GM18858 (cell line): Measurements from ENCODE around the gene EEF1G.
"Not testable (repeated sequence)": the region's sequence is repeated elsewhere in the genome, so short reads cannot be mapped to it uniquely, and the experiment has no call there.

ENCODE experiments used
- ATAC-seq: cut with Tn5 transposase; IDR thresholded peaks from one replicate; pipeline ENCODE4 v1.9.1; 2021; ENCODE audit not compliant: unreplicated experiment

EEF1G gene

DNA sequence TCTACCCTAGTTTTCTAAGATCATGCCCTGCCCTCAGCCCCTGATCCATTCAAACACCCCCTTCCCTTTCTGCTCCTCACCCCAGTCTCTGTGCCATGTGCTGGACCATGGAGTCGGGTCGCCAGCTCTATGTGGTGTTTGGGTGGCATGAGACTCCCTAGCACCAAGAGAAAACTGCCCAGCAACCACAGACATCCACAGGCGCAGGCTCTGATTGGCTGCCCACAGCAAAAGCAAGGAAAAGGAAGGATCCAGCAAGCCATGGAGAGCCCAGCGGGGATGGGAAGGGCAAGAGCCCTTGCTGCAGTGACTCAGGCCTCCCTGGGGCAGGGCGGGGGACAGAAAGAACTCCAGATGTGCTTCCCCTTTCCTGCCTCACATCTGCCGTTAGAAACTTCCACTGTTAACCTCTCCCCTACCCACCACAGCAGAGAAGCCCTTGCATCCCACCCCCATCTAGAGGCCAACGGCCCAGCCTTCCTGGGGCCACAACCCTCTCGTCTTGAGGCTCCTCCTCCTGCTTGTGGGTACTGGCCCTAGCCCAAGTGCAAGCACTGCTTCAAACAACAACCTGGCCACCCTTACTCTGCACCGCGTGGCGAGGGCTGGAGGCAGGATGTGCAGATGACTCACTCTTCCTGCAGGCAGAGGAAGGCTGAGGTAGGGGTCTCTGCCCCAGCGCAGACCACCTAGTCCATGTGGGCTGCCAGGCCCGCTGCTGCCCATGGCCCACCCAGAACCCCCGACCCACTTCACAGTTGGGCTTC, 17.4 kb downstream of the EEF1G start:
- peak; percentile 27 for ATAC-seq

DNA sequence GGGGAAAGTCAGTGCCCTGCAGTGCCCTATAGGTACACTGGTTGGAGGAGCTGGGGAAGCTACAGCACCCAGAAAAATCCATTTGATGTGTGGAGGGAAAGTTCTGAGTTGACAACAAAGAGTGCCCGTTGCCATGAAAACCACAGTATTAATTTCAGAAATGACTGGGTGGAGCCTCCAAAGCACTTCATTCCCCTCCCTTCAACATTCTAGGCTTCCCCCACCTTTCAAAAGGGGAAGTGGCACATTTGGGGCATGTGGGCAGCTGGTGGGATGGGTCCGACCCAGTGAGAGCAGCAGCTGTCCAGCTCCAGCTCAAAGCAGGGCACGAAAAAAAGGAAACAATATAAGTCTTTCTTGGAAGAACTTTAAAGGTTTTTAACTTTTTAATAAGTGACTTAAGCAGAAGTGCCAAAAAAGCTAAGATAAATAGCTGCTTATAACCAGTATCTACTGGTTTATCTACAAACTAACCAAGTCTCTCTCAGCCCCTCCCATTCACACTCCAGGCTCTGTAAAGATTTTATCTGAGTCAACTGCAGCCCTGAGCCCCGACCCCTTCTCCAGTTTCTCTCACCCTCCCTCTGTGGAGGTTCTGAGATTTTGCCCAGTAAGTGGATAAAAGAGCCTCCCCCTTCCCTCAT, 18.1 kb downstream of the EEF1G start:
- ATAC-seq, result no peak

DNA sequence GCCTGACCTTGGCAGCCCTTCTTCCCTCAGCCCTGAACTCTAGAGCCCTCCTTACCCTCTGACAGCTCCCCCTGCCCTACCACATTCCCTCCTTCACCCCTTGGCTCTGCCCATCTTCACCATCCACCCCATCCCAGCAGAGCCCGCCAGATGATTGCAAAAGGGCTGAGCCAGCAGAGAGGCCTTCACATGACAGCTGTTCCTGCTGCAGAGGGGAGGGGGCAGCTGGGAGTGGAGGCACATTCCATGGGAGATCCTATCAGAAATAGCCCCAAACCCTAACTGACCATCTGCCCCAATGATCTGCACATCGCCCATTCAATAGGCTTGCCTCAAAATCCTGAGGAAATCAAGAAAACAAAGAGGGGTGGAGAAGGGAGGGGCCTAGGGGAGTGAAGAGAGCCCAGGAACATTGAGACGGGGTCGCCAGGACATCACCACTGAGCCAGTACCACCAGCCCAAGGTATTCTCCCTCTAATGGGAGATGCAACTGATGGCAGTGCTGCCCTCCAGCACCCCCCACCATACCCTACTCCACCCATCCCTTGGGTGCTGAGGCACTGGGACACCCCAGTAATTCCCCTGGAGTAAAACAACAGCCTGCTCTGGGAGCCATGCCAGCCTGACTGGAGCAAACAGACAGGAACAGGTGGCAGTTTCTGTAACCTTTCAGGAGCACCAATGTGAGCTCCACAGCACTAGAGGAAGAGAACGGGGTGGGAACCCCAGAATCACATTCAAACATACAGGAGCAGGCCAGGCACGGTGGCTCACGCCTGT, 19.1 kb downstream of the EEF1G start:
- ATAC-seq, result no peak

DNA sequence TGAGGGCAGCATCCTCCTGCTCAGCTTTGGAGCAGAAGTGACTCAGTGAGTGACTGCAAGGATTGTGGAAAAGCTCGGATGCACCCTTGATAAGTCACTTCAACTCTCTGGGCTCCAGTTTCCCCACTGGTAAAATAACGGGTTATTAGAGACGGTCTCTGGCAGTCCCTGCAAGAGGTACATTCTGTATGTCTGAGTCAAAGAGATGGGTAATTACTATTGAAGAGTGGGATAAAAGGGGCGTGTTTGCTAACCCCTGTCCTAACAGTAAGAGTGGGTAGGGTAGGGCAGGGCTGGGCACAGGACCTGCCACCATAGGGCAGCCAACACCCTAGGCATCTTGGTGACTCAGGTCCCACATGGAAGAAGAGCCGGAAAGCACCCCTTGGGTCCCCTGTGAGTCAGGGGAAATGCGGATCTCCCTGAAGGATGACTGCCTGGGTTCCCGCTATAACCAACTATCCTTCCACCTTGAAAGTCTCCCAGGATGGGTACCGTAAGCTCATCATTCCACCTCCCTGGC, 19.8 kb downstream of the EEF1G start:
- ATAC-seq, result no peak

DNA sequence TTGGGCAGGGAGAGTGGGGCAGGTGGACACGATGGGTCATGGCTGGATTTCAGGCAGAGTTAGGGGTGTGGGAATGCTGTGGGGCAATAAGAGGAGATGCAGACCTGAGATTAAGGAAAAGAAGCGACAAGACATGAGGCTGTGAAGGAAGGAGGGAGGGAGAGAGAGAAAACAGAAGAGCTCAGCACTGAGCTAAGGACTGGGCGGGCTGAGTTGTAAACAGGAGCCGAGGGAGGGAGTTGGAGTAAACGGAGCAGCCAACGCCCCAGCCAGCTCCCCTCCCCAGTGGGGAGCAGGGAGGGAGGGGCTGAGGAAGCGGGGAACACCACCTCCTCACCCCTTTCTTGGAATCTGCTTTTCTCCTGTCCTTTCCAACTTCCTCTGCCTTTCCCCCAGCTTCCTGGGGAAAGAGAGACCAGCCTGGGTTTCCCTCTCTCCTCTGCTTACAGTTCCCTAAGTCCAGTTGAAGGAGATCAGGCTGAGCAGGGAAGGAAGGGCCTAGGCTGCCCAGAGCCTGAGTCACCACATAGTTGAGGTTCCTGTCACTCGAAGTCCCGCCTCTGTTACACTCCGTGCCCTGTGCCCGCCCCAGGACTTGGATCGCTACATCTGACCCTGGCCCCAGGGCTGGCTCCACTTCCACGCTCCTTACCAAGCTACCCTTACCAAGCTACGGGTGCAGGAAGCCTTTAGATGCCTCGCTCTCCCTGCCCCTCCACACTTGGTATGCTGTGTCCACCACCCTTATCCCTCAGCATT, 20.4 kb downstream of the EEF1G start:
- no peak for ATAC-seq

DNA sequence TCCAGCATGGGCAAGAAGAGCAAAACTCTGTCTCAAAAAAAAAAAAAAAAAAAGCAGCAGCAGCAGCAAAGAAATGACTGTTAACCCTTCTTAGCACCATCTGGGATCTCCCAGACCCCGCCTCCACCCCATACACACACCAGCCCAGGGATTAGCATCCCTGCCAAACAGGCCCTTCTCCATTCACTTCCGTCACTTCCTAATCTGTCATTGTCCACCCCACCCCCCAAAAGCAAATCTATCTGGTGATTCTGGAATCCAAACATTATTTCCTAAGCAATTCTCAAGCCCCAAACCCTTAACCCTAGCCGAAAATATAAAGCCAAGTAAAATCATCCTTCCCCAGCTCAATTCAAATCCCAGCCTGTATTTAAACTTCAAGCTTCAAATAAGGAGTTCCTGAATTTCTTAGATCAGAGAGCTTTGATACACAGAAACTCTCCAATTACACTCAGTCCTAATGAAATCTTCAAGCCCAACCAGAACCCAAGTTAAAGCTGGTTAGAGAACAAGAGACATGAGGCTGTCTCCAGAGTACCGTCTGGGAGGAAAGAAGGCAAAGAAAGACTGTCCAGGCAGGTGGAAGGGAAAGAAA, 21.1 kb downstream of the EEF1G start:
- ATAC-seq, result no peak

DNA sequence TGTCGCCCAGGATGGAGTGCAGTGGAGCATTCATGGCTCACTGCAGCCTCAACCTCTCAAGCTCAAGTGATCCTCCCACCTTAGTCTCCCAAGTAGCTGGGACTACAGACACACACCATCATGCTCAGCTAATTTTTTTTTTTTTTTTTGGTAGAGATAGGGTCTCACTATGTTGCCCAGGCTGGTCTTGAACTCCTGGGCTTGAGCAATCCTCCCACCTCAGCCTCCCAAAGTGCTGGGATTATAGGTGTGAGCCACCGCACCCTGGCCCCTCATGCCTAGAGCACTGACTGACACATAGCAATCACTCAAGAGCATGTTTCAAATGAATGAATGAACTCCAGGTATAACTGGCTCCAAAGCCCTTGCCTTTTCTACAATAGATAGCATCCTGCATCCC, 23.2 kb downstream of the EEF1G start:
- ATAC-seq, result not testable (repeated sequence)

DNA sequence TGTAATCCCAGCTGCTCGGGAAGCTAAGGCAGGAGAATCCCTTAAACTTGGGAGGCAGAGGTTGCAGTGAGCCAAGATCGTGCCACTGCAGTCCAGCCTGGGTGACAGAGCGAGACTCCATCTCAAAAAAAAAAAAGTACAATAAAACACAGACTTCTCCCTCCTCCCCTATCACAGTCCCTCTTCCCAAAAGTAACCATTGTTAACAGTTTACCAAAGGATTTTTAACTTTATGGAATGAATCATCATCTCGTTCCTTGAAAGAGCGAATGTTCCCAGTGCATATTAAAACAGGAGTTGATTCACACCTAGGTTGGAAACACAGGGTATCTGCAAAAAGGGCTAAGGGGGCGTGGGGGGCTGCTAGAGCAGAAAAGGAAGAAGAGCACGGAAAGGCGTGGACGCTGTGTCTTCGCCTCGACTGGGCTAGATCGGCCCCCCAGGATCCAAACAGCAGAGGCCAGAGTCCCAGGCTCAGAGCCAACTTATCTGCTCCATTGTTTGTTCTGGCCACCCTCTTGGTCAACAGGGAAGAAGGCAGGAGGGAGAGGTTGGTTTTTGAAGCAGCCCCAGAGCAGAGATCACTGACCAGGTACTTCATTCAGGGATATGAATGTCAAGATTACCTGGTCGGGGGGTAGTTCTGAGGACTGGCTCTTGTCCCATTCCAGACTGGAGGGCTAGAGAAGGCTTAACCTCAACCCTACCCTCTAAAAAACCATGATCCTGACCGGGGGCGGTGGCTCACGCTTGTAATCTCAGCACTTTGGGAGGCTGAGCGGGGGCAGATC, 25.0 kb downstream of the EEF1G start:
- no peak for ATAC-seq

DNA sequence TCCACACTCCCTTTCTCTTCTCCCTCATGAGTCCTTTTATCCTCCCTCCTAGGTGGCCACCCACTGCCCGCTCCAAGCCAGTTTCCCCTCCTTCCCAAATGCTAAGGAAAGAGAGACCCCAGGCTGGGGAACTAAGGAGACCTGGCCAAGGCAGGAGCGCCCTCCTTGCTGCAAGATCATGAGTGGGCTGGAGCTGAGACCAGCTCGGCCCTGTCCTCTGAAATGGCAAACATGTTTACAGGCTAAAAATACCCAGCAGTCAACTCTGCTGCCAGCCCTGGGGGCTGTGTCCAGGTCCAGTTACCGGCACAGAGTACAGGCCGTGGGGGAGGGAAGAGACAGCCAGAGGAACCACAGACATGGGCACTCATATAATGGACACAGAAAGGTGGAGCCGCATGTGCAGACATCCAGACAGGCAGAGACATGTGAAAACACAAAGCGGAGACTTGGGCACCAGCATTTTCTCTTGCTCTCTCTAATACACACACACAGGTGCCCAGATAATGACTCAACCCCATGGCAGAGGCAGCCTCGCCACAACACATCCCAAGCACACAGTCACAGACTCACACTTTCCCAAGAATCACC, 25.9 kb downstream of the EEF1G start:
- ATAC-seq, result no peak

DNA sequence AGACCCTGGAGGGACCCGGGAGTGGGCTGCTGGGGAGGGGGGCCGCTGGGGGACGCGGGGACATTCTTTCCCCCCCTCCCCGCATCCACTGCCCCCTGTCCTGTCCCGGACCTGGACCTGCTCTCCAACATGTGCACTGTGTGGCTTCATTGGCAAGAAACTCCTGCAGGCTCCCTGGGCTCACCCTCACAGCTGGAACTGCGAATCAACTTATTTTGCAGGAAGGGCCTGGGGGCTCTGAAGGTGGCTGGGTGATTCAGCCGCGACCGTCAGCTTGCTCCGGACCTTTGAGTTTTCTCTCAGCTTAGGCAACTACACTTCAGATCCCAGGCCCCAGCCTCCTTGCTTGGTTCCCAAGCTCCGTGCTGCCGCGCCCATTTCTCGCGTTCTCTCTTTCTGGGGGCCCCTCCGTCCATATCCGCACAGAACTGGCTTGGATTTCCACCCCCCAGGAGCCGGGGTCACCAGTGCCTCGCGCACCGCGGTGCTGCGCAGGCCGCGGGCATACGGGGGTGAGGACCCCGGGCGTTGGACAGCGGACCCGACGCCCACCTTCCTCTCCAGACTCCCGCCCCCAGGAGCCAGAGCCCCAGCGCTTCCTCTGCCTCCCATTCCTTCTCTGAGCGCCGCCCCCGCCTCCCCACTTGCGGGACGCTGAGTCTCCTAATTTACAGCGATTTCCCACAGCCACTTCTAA, 26.6 kb downstream of the EEF1G start:
- ATAC-seq, result no peak

DNA sequence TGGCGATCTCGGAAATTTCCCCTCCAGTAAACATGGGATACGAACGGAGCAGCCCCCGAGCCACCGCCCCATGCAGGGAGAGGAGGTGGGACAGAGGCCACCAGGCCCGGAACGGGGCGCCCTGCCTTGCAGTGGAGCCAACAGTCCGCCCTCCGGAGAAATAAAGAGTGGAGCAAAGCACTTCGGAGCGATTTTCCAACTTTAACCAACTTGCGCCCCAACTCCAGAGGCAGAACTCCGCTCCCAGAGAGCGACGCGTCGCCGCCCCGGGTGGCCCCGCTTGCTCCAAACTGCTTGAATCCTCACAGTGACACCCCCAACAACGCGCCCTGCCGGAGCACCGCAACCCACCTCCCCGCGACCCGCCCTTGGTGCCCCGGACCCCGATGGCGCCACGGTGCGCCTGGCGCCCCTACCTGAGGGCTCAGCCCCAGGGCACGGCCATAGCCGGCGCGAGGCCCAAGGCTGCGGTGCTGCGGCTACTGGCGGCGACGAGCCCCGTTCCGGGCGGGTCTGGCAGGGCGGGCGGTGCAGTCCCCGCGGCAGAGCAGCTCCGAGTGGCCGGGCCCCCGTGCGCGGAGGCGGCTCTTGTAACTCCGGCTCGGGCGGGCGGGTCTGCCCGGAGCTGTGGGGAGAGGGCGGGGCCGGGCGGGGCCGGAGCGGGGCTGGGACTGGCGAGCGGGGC, 27.3 kb downstream of the EEF1G start, which contains the start of gene AHNAK:
Gene AHNAK, minus strand, starts transcription at position 563 of the 685 bp plus-strand sequence. CDS start 10,708 bp downstream, outside the sequence.
- ATAC-seq, result no peak

DNA sequence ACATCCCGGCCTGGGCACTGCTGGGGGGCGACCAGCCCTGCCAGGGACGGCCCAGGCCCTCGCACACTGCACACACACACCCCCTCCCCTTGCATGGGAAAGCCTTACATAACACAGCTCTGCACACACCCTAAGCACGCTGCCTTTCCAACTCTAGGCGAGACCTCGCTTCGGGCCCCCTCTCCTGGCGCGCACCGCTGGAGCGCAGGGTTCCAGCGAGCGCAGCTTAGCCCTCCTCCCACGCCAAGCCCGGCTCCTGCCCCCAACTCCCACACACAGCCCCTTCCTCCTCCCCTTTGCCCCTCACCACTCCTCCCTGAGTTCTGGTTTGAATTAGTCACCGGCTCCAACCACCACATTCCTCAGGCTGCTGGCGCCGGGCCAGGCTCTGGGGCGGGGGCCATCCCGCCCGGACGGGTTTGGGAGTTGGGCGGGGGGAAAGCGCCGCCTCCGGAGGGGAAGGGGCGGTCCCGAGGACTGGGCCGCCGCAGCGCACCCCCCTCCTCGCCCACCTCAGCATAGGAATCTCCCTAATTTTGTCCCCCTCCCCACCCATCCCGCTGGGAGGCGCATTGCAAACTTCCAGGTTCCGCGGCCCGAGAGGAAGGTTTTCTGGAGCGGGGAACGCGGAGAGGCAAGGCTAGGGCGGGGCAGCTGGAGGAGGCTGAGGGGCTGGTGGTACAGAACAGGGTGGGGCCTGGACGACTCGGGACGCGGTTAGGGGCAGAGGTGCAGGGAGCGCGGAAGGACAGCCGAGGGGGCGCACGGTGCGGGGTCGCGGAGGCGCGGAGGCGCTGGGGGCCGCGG, 28.1 kb downstream of the EEF1G start:
- no peak for ATAC-seq

DNA sequence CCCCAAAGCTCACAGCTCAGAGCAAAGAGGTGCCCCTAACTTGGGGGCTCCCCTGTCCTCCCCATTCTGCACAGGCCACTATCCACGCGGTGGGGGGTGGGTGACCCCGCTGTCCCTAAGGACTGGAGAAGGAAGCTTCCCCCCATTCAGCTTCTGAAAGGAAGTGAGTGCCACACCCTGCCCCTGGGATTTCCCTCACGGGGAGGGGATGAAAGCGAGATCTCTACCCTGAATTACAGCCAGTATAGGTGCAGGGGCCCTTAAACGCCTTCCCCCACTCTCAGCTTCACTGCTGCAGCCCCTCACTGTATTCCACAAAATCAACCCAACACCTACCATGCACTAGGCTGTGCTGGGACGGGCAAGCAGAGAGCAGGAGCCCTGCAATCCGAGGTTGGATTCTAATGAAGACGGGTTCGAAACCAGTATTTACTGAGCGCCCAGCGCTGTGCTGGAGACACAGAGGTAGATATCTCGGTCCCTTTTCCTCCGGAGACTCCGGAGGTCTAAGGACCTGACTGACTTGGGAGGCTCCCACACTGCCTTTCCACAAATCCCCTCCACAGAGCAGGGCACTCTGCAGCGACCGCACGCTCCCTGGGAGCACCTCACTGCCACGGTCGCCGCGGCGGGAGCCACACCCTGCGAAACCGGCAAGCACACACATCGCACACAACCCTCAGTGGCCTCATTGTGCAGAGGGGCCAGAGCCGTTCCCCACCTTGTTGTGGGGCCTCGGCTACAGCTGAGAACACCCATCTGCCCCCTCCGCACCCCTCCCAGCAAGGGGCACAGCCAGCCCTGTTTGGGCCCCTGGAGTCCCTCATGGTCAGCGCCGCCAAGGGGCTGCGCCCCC, 28.9 kb downstream of the EEF1G start:
- no peak for ATAC-seq

DNA sequence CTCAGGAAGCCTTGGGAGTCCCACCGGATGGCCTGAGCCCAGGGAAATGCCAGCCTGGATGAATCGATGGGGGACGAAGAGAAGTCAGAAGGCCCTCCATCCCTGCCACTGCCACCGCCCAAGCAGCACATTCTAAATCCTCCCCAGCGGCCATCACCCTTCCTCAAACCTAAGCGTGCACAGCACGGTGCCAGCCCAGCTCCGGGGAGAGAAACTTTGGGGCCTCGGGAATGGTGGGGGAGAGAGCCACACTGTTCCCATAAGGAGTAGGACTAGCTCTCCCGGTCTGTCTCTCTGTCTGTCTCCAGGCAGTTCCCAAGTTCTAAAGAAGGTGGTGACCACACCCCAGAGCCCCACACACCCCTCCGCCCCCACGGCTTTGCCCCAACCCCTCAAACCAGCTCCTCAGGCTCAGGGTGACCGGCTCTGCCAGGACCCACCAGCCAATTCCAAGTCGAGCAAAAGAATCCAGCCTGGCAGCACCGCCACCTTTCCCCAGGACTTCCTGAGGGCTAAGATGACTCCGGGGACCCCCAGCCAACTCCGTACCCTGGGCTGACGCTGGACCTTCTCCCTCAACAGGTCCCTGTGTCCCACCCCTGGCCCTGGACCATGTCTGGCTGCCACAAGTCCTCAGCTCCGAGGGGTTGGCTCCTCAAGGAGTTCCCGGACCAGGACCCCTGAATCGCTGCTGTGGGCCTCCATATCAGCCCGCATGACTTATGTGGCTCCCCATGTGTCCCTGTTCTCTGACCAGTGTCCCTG, 29.8 kb downstream of the EEF1G start:
- ATAC-seq, result no peak

DNA sequence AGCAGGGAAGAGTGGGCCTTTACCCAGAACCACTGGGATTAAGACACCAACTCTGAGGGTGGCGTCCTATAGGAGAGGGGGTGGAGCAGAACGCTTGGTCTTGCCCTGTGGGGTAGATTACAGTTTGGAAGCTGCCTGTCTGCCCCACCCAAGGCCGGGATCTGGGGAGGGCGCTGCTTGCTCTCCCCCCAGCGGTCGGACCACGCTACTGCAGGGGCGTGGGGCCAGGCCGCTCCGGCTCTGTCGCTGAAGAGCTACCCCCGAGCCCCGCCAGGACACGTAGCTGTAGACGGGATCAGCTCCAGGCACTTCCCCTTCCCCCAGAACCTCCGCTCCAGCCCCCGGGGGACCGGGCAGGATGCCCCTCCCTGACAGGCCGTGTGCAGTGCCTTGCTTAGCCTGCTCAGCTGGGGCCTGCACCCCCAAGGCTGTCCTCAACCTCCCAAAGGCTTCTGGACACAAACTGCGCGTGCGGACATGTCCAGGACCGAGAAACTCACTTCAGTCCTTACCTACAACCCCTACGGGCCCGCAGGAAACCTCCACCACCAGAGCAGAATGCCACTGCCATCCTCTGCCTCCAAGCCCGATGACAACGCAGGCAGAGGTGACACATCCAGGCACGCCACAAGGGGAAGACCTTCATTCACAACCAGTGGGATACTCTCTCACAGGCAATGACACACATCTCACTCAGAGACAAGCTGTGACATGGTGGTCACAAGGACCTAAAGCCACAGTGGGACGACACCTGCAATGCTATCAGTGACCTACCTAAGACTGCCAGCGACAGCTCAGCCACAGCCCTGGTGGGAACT, 30.7 kb downstream of the EEF1G start:
- ATAC-seq, result no peak
